Activated CD8-positive, alpha-beta memory T cell treated with anti-CD3 and anti-CD28 coated beads, Interleukin-2, amount 50 U/mL, for 24 hours (primary cell): Measurements from ENCODE around the gene MARCKS.

Source experiments
- DNase-seq: peaks from one replicate; pipeline ENCODE4 v3.0.0-alpha.2; 2020; ENCODE audit errors: extremely low read depth

MARCKS gene, protein sequence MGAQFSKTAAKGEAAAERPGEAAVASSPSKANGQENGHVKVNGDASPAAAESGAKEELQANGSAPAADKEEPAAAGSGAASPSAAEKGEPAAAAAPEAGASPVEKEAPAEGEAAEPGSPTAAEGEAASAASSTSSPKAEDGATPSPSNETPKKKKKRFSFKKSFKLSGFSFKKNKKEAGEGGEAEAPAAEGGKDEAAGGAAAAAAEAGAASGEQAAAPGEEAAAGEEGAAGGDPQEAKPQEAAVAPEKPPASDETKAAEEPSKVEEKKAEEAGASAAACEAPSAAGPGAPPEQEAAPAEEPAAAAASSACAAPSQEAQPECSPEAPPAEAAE

DNA sequence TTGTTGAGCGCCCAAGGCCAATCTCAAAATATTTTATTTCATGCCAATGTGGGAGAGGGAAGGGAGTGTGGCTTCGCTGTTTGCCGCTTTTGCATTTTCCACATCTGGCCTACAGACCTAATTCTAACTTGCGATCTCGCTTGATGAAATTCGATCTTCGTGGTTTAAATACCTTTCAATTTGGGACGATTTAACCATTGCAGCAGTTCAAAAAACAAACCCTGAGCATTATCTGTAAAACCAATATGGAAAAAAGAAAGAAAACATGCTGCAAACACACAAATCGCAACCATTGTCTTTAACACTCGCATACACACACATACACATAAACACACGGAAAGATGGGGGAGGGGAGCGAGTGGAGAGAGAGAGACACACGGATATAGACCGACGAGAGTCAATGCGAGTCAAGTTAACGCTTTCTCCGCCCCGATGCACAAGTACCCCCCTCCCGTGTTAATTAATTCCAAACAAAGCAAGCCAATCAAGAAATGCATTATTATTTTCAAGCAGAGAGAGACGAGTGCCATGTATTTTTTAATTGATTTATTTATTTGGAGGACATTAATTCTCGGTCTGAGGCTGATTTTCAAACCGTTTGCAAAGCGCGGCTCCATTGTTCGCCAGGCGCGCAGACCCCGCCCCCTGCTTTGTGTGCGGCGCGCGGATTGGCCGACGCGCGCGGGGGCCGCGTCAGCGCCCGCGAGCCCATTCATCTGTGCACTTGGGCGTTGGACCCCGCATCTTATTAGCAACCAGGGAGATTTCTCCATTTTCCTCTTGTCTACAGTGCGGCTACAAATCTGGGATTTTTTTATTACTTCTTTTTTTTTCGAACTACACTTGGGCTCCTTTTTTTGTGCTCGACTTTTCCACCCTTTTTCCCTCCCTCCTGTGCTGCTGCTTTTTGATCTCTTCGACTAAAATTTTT, at the start of gene MARCKS:
Gene MARCKS, plus strand, starts transcription at position 721 of the 931 bp plus-strand sequence. CDS start 401 bp downstream, outside the sequence.
- no peak for DNase-seq

DNA sequence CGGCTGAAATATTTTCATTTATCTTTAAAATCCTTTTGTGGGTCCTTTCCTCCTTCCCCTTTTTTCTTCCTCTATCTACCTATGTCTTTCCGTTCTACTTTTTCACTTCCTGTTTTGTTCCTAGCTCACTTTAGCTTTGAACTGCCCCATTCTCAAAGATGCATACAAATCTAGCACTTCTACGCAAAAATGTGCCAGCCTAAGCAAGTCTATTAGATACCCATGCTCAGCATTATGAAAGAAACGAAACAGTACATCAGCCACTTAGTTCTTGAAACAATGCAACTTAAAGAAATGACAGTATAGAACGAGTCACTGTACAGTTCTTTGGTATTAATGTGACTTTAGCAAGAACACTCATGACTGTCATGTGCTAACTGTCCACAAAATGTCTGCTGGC, 47.3 kb upstream of the MARCKS start:
- no peak for DNase-seq

DNA sequence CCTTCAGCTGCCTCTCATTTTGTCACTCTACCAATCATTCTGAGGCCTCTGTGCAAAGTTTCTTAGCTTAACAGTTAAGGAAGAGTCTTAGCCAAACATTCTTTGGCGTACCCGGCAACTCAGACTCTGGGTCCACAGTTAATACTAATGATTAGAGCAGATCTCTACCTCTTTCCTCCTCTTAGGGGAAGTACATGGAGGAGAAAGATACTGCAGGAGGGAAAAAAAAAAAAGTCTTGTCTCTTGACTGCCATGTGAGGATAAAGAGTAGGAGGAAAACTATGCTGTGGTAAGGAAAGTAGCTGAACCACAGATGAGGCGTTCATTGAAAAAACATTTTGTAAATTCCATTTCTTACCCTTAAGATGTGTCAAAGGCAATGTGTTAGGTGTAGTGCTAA, 44.0 kb upstream of the MARCKS start:
- no peak for DNase-seq

DNA sequence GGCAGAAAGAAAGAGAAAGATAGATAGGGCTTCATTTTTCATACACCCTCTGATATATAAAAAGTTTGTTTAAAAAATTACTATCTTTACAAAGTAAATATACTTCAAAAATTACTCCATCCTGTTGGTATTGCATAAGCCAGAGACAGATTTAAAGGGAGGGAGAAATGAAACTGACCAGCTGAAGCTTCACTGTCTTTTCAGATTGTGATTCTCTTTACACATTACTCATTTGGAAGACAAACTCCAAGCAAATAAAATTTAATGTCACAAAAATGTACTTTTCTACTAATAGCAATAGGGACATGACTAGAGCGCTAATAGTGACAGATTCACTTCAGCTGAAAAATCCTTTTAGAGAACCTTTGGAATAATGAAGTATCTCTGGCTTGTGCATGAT, 38.6 kb upstream of the MARCKS start:
- no peak for DNase-seq

DNA sequence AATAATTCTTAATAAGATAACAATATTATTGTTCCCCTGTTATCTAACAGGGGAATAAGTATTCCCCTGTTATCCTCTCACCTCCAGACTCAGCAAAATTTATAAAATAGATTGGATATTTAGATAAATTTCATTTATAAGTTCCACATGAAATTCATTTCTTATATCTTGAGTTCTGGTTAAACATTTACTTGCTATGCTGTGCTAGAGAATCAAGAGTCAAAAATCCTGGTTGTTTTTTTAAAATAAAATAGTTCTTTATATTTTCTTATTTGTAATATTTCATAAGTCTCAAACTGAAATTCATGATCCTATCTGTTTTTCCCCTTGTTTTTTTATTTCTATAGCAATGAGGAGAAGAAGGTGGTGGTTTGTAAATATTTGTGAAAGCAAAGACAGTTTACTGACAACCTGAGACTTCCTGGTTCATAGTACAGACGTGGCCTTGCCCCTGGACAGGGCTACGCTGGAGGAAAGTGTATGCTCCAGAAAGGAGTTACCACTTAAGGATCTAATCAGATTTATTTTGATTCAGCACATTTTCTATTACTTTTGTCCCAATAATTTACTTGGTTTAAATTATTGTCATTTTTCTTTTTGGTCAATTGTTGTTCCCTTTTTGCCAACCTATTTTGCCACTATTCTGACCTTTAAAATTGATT, 37.8 kb upstream of the MARCKS start:
- no peak for DNase-seq

DNA sequence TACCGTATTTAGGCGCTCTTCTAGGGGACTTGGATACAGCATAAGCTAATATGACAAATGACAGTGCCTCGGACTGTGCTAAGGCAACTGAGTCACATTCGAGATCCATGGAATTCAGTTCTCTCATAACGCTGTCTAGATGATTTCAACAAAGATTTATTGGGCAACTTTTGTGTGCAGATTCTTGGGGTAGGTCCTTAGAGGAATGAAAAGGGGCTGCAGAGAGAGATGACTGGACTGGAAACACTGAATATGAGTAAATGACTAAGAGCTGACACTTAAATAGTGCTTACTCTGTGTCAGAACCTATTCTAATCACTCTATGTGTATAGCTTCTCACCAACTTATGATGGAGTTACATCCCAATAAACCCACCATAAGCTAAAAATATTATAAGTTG, 36.4 kb upstream of the MARCKS start:
- no peak for DNase-seq

DNA sequence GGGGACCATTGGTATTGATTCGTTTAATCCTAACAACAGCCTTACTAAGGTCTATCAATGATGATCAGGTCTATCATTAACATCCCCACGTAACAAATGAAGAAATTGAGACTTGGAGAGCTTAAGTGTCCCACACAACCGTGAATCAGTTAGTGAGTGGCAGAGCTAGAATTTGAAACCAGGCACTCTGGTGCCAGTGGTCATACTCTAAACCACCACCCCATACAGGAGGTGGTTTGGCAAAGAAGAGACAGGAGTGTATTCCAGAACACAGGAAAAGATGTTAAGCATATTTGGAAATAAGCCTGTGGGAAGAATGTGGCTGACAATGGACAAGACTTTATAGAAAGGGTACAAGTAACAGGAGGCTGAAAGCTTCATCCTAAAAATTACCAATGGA, 35.7 kb upstream of the MARCKS start:
- DNase-seq = no peak

DNA sequence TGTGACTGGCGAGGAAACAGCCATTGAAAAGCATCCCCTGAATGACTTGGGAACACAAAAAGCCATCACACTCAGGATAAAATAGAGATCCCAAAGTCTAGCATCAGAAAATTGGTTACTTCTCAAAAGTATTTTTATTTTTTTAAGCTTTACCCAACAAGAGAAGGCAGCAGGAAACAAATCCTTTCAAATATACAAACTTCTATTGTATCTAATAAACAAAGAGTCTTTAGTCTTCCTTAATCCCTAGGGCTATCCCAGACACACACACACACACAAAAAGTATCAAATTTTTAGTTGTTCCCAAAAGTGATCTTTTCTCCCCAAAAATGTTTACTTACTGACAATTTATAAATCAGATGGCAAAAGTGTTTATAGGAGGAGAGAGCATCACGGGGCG, 33.2 kb upstream of the MARCKS start:
- DNase-seq = no peak

DNA sequence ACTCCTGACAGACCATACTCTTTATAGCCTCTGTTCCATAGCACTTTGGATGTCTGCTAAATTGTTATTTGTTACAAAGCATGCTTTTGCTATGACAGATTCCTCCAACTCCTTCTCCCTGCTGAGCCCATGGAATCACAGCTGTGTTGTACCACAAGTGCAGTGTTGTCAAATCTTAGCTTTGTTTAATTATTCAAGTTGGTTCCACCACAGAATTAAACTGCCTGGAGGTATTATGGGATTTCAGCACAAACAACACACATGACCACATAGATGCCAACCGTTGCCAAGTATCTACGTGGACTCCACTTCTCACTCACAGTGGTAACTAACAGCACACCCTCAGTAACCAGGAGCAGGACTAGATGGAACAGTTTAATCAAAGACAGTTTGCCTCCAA, 32.7 kb upstream of the MARCKS start:
- DNase-seq = no peak

DNA sequence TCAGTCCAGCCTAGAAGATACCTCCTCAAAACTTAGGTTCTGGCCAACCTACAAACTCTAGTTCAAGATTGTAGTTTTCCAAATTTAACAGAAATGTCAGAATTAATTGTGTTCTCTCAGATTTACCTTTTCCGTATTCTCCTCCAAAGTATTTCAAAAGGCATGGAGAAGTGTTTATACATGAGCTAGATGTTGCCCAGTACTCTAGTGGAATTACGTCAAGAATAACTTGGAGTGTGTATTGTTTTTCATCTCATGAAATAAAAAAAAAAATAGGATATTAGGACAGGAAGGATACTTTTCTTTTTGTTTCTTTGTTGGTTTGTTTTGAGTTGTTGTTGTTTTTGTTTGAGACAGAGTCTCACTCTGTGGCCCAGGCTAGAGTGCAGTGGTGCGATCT, 32.3 kb upstream of the MARCKS start:
- no peak for DNase-seq

DNA sequence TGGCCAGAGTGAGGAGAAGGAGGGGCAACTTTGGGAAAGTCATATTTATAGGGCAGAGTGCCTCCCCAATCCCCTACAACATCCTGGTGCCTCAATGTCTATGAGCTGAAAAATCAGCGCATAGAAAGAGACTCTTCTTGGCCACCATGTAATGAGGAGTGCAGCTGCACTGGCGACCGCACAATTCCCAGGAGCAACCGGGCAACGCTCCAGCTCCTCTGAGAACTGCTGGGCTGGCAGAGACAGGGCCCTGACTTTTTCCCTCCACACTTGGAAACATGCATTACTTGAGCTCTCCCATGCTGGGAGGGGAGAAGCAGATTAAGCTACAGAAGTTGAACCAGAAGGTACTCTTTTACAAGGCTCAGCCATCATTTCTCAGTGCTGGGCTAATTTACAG, 31.4 kb upstream of the MARCKS start:
- no peak for DNase-seq

DNA sequence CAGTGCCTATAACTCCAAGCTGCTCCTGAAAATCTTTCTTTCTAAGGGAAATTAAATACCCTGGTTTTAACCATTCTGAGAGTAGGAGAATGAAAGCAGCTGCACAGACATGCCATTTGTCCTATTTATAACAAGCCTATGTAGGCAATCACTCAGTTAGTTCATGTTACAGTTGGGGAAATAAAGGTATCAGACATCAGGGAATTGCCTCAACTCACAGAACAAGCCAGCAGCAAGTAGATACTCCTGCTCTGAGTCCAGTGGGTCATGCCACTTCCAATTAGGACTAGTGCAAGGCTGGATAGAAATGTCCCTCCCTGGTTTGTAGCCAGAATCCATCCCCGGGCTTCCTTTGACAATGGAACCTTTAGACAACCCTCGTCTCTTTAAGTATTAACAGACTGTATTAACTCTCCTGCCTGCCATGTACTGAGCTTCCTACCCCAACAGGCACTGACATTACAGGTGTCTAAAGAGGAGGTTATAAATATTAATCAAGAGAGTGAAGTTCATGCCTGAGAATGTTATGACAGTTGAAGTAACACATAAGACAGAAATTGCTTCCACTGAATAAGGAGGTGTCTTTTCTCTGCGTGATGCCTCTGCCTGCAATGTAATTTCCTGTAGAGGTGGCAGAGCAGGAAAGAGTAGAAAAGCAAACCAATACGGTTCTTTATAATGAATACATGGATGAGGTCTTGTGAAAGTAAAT, 28.0 kb upstream of the MARCKS start:
- DNase-seq = no peak

DNA sequence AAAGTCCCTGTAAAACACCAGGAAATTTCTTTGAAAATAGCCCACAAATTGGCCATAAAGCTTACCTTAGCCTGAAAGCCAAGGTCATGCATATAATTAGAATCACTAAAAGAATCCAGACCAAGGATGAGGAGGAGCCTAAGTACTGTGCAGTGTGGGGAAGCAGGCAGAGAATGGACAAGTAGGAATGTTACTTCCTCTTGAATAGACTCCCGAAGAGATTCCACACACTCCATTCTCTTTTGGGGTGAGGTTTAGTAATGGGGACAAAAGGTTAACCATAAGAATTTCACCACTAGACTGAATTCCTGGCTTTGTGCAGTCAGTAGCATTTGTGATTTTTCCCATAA, 27.5 kb upstream of the MARCKS start:
- no peak for DNase-seq

DNA sequence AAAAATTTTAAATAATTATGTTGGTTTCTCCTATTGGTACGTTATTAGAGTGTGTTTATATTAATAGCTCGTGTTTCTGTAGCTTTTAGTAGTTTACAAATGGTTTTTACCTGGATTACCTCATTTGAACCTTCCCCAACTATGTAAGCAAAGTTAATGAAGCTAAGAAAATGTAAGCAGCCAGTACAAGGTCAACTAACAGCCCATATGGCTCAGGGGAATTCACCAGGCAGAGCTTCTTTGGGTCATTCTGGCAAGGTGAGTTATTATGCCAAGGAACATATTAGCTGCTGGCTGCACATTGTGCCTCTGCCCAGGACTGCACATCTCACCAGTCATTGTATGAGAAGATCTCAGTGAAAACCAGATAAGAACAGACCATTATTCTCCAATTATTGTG, 27.0 kb upstream of the MARCKS start:
- DNase-seq = no peak

DNA sequence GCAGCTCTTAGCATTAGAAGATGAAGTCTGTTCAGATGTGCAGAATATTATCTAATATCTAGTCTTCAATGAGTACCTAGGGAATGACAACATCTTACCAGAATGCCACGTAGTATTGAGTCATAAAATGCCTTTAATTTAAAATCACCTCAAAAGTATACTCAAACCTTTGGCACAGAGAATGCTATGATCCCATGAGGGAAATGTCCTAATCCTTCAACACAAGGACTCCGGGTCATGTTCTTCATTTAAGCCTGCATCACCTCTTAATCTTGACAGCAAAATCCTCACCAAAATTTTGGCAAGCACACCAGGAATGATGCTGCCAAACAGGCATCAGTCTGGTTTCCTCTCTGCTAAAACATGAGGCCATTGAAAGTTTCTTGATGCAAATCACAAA, 23.6 kb upstream of the MARCKS start:
- DNase-seq = no peak

DNA sequence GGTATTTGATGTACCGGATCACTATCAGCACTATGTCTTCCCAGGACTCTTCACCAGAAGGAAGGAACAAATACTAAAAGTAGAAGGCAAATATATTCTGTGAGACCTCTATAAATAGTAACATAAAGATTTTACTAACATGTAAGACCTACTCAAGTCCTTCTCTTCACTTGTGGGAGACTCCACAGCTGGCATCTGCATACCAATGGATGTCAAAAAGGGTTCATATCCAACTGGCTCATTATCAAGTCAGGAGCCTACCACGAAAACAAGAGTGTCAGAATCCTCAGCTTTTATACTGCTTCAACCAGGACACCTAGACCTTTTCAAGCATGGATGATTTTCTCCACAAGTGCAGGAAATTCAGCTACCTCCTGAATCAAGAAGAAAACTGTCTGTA, 20.0 kb upstream of the MARCKS start:
- no peak for DNase-seq

DNA sequence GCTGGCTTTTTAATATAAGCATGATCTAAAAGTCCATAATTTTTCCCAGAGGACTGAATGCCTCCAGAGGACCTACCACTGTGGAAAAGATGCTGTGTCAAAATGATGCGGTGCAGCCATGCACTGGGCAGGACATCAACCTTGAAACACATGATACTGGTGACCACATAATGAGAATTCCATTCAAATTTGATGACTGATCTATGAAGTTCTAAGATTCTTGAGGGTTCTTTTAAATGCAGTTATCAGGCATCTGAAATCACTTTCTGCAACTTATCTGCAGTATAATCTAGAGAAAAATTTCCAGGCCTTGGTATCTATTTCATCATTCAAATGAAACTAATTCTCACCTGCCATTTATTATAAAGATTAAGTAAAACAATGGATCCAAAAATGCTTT, 15.0 kb upstream of the MARCKS start:
- DNase-seq = no peak

DNA sequence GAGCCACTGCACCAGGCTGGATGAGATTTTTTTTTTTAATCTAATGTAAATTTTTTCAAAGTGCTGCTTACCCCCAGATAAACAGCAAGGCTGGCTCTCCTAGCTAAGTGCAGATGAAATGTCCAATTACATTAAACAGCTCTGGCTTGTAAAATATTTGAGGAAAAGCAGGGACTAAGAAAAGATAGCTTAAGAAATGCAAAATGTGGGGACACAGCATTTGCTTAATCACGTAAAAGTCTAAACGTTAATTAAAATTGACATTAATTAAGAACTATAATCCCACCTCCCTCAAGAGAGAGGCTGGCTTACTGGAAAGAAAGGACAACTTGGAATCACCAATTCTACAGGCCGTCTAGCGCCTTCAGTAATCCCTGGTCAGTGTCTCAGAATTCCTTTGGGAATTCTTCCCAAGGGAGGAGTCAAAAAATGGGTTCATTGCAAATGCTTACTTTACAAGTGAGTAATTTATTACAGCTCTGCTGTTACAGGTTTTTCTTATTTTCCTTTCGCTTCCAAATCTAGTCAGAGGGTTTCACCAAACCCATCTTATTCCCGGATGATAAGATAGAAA, 13.6 kb upstream of the MARCKS start:
- no peak for DNase-seq

DNA sequence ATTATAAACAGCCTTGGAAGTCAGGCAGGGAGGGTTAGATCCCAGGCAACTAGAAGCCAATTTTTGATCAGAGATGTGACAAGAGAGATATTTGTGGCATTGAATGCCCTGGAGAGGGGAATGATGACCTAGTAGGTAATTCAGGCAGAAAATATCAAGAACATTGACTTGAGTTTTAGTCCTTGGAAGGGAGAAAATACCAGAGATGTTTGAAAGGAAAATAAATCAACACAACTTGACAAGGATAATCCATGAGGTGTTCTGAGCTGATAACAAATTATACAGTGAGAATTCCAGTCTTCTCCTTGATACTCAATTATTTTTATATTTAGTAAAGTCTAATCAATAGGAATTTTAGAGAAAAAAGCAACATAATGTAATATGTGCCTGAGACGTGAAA, 10.6 kb upstream of the MARCKS start:
- no peak for DNase-seq

DNA sequence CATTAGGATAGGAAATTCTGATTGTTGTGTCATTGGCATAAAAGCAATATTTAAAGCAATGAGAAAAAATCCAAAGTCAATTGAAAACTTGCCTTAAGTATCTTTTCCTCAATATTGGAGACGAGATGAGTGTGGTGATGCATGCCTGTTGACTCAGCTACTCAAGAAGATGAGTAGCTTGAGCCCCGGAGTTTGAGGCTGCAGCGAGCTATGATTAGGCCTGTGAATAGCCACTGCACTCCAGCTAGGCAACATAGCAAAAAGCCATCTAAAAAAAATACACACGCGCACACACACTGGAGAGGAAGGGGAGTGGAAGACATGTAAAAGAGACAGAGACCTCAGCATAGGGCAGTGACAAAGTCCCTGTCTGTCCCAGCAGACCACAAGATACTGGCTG, 9.7 kb upstream of the MARCKS start:
- DNase-seq = no peak

DNA sequence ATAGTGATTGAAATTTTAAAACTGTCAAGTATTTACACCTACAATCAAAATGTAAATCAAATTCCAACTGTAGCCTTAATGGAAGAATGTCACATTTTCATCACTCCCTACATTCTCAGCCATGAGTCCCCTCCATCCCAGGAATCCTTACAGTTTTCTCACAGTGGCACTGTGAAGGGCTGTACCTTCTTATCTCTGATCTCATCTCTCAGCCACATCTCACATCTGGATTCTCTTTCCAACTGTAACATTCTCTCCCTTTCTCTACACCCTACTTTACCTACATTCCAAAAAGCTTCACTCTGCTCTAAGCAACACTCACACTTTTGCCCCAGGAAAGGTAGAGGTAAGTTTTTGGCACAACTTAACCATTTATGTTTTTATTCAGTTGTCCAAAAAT, 8.9 kb upstream of the MARCKS start:
- no peak for DNase-seq

DNA sequence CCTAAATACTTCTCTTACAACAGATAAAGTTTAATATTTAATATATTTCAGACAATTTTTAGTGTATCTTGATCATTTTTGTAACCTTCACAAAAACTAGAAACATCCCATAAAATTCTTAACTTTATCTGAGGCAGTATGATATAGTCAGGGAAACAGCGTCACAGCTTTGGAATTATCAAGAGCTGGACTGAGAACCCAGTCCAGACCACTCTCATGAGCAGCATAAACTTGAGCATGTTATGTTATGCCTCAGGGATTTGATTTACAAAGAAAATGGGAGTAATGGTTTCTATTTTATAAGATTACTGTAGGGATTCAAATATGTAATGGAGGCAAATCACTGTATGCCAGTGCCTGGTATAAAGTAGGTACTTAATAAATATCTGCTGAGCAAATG, 8.3 kb upstream of the MARCKS start:
- DNase-seq = no peak
